GM12873 (cell line): Measurements from ENCODE around the gene ROR1.

Experiments used
- CTCF ChIP-seq: IDR thresholded peaks from 2 replicates; pipeline ENCODE4 v1.5.1; 2012; ENCODE audit warnings: low read depth, mild to moderate bottlenecking, moderate library complexity, low read length, control low read depth; ENCODE audit not compliant: insufficient read depth; ENCODE audit errors: missing control alignments

The ROR1 gene

GRCh38 chr1:63738772-63739171 lies 35.0 kb upstream of the ROR1 start:
- no peak for TF ChIP-seq CTCF

GRCh38 chr1:63739452-63739851 lies 34.4 kb upstream of the ROR1 start:
- TF ChIP-seq CTCF, result no peak

GRCh38 chr1:63740432-63740831 lies 33.4 kb upstream of the ROR1 start:
- TF ChIP-seq CTCF, result no peak

GRCh38 chr1:63742526-63742925 lies 31.3 kb upstream of the ROR1 start:
- no peak for TF ChIP-seq CTCF

DNA sequence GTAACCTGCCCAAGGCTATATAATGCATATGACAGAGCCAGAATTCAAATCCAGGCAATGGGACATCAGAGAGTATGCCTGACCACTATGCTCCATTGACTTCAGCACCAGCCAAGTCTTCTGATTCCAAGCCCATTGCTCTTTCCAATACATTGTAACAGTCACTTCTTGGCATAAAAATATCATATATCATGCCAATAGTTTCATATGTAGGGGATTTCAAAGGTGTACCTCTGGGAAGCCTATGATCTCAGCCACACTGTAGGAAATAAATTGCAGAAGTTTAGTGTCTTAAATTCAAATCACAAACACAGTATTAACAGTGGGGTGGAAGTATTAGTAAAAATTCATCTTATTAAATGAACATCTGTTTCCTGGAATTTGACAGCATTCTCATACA lies 30.0 kb upstream of the ROR1 start:
- no peak for TF ChIP-seq CTCF

GRCh38 chr1:63746129-63746864 lies 27.5 kb upstream of the ROR1 start:
- no peak for TF ChIP-seq CTCF

- no peak for TF ChIP-seq CTCF
These were observed 26.4 kb upstream of the ROR1 start for GRCh38 chr1:63747445-63747844.
